Body of pancreas (tissue), 4 donors: Measurements from ENCODE around the gene DPT.

ENCODE experiments used
- CTCF ChIP-seq, 7 experiments: fragments of 450-650 bp in 4 of 7; fragments of 200-600 bp in 3 of 7; sonication (generic) in 3 of 7; IDR thresholded peaks; one replicate each; pipeline ENCODE4 v1.5.1; 2016 to 2019; ENCODE audit warnings: antibody characterized with exemption in 7 of 7
- POLR2A ChIP-seq, 3 donors: fragments of 450-650 bp; IDR thresholded peaks; one replicate each; pipeline ENCODE4 v1.6.1; 2016; ENCODE audit warnings: antibody characterized with exemption in 3 of 3, mild to moderate bottlenecking in 2 of 3

GRCh38 chr1:168653567-168653966 is 75.4 kb downstream of the DPT start:
- TF ChIP-seq CTCF (IDR thresholded peaks at IDR 0.05) (no peak), POLR2A (IDR thresholded peaks at IDR 0.05) (no peak)
